CD4-positive, CD25-positive, alpha-beta regulatory T cell (primary cell): ENCODE results near the gene FAM117B. TPM values are rescaled to one million over a fixed set of nuclear protein-coding genes. Genes with fewer than 3 reads are reported as not detected.
"Not testable (repeated sequence)": the region's sequence is repeated elsewhere in the genome, so short reads cannot be mapped to it uniquely, and the experiment has no call there.

Experiments used
- ATAC-seq, 2 donors: fragments of 150-1000 bp; cut with Tn5 transposase; one replicate each; pipeline ENCODE4 v1.10.0; 2021; ENCODE audit warnings: low read depth in 2 of 2, moderate number of reproducible peaks in 2 of 2, moderate library complexity in 1 of 2
- DNase-seq, 3 donors: peaks; one replicate each; pipeline versions ENCODE4 v3.0.0 to v3.0.0-alpha.2; 2012 to 2022; ENCODE audit warnings: mixed read lengths in 1 of 3
- H3K27ac ChIP-seq: one replicate; pipeline ENCODE4 v1.7.0; 2013; ENCODE audit warnings: mild to moderate bottlenecking, low read length; ENCODE audit not compliant: insufficient read depth, poor library complexity, severe bottlenecking
- H3K27me3 ChIP-seq: one replicate; pipeline ENCODE4 v1.7.0; 2013; ENCODE audit warnings: low read length; ENCODE audit not compliant: control insufficient read depth, insufficient read depth
- H3K36me3 ChIP-seq: one replicate; pipeline ENCODE4 v1.7.0; 2013; ENCODE audit warnings: mild to moderate bottlenecking, low read length, moderate library complexity; ENCODE audit not compliant: control insufficient read depth, insufficient read depth
- H3K4me1 ChIP-seq: 2 replicates; pipeline ENCODE4 v1.7.0; 2013; ENCODE audit warnings: mild to moderate bottlenecking, low read length; ENCODE audit not compliant: insufficient read depth, control insufficient read depth, poor library complexity, severe bottlenecking
- H3K4me3 ChIP-seq: one replicate; pipeline ENCODE4 v1.7.0; 2013; ENCODE audit warnings: low read depth, mild to moderate bottlenecking, low read length, moderate library complexity
- H3K9me3 ChIP-seq, 2 experiments: 1 replicate in 1 of 2; 2 replicates in 1 of 2; pipeline ENCODE4 v1.7.0; 2013; ENCODE audit warnings: low read length in 2 of 2, mild to moderate bottlenecking in 1 of 2, moderate library complexity in 1 of 2; ENCODE audit not compliant: control insufficient read depth in 2 of 2
- H3K27ac Mint-ChIP-seq, 3 donors: one replicate each; pipeline ENCODE4 v1.8.0; 2020 to 2022; ENCODE audit warnings: mild to moderate bottlenecking in 3 of 3, mixed read lengths in 3 of 3, moderate library complexity in 2 of 3
- H3K27me3 Mint-ChIP-seq: one replicate; pipeline ENCODE4 v1.8.0; 2022; ENCODE audit warnings: mild to moderate bottlenecking, mixed read lengths
- H3K36me3 Mint-ChIP-seq: one replicate; pipeline ENCODE4 v1.8.0; 2020; ENCODE audit warnings: mixed read lengths
- H3K4me1 Mint-ChIP-seq, 4 donors: one replicate each; pipeline ENCODE4 v1.8.0; 2020 to 2022; ENCODE audit warnings: mixed read lengths in 4 of 4, mild to moderate bottlenecking in 1 of 4
- H3K4me3 Mint-ChIP-seq, 4 donors: one replicate each; pipeline ENCODE4 v1.8.0; 2020 to 2022; ENCODE audit warnings: mild to moderate bottlenecking in 4 of 4, mixed read lengths in 4 of 4, moderate library complexity in 3 of 4
- H3K9me3 Mint-ChIP-seq, 7 donors: one replicate each; pipeline ENCODE4 v1.8.0; 2020 to 2022; ENCODE audit warnings: mixed read lengths in 7 of 7, mild to moderate bottlenecking in 3 of 7, moderate library complexity in 2 of 7
- polyA plus RNA-seq, 4 donors: library from polyadenylated mRNA; unstranded; fragments of 300-500 nt; fragmentation: Illumina TruSeq; gene quantifications; one replicate each; pipeline ENCODE4 v1.2.3, GENCODE V29; 2021
- total RNA-seq: library from RNA; stranded (reverse); gene quantifications from one replicate; pipeline ENCODE4 v1.2.3, GENCODE V29; 2022

FAM117B gene
- total and polyA plus RNA-seq, 5 donors from 2014 or later = 4.8 to 17.8 (median 9.5) TPM

GRCh38 chr2:202790676-202791075 lies 155.9 kb downstream of the FAM117B start:
- Mint-ChIP-seq H3K27ac (no peak overlapping the region), H3K36me3 (peaks cover 37% of the 10 kb centered on the region), H3K9me3 (peaks cover 0 to 2% (median 0%) of the 10 kb centered on the region in 7 donors), H3K27me3 (no peaks in the 10 kb centered on the region), H3K4me1 (peaks cover 0 to 8% (median 0%) of the 10 kb centered on the region in 4 donors), H3K4me3 (no peak overlapping the region)
- Histone ChIP-seq H3K9me3 (no peaks in the 10 kb centered on the region), H3K4me3 (no peak overlapping the region), H3K27ac (no peak overlapping the region), H3K36me3 (peaks cover 8% of the 10 kb centered on the region), H3K27me3 (no peaks in the 10 kb centered on the region), H3K4me1 (no peaks in the 10 kb centered on the region)
- DNase-seq (no peak), ATAC-seq (no peak)

- H3K9me3 ChIP-seq = peaks cover 0 to 1% of the 10 kb centered on the region in 2 experiments
- no peak overlapping the region for H3K27ac ChIP-seq
- ATAC-seq = no peak
- no peak overlapping the region for H3K4me3 ChIP-seq
- H3K4me3 Mint-ChIP-seq = no peak overlapping the region
- no peak overlapping the region for H3K27ac Mint-ChIP-seq
- H3K36me3 Mint-ChIP-seq = peaks cover 26% of the 10 kb centered on the region
- no peaks in the 10 kb centered on the region for H3K36me3 ChIP-seq
- no peak for DNase-seq
- H3K27me3 Mint-ChIP-seq = no peaks in the 10 kb centered on the region
- no peaks in the 10 kb centered on the region for H3K4me1 ChIP-seq
- H3K27me3 ChIP-seq = no peaks in the 10 kb centered on the region
- peaks cover 0 to 3% (median 0%) of the 10 kb centered on the region in 4 donors for H3K4me1 Mint-ChIP-seq
- peaks cover 0 to 7% (median 4%) of the 10 kb centered on the region in 7 donors for H3K9me3 Mint-ChIP-seq
These were observed 163.2 kb downstream of the FAM117B start for GRCh38 chr2:202797944-202798343.

DNA sequence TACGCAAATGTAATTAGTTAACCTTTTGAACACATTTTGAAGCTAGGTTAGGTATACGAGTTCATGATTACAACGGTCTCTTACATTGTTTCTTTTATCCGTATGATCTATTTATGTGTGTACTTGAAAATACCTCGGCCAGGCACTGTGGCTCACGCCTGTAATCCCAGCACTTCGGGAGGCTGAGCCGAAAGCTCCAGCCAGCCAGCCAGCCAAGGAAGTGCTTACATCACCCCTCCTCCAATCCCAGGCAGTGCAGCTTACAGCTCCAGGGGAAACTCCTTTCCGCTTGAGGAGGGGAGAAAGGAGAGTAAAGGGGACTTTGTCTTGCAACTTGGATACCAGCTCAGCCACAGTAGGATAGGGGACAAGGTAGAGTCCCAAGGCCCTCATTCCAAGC lies 171.1 kb downstream of the FAM117B start:
- ATAC-seq, DNase-seq, H3K4me3 Mint-ChIP-seq, H3K9me3 Mint-ChIP-seq, H3K4me3 ChIP-seq, H3K4me1 ChIP-seq, H3K9me3 ChIP-seq, H3K27ac ChIP-seq, H3K27me3 Mint-ChIP-seq, H3K27me3 ChIP-seq, H3K27ac Mint-ChIP-seq, H3K36me3 ChIP-seq, H3K4me1 Mint-ChIP-seq: not testable (repeated sequence)
- H3K36me3 Mint-ChIP-seq = peaks cover 48% of the 10 kb centered on the region

- not testable (repeated sequence) for ATAC-seq, DNase-seq, H3K4me3 Mint-ChIP-seq, H3K9me3 ChIP-seq, H3K27me3 Mint-ChIP-seq, H3K27ac Mint-ChIP-seq, H3K36me3 ChIP-seq, H3K4me1 Mint-ChIP-seq, H3K4me1 ChIP-seq, H3K27me3 ChIP-seq, H3K9me3 Mint-ChIP-seq, H3K4me3 ChIP-seq, H3K27ac ChIP-seq
- H3K36me3 Mint-ChIP-seq = peaks cover 41% of the 10 kb centered on the region
These were observed 172.8 kb downstream of the FAM117B start for GRCh38 chr2:202807431-202808138.

- no peaks in the 10 kb centered on the region for H3K36me3 ChIP-seq
- no peaks in the 10 kb centered on the region for H3K27me3 ChIP-seq
- H3K9me3 ChIP-seq = no peaks in the 10 kb centered on the region
- H3K27ac ChIP-seq = no peak overlapping the region
- Mint-ChIP-seq H3K27me3 (no peaks in the 10 kb centered on the region), H3K9me3 (peaks cover 0 to 6% (median 2%) of the 10 kb centered on the region in 7 donors), H3K4me3 (no peak overlapping the region), H3K4me1 (no peaks in the 10 kb centered on the region), H3K36me3 (peaks cover 37% of the 10 kb centered on the region), H3K27ac (no peak overlapping the region)
- no peak for ATAC-seq
- H3K4me1 ChIP-seq = no peaks in the 10 kb centered on the region
- no peak overlapping the region for H3K4me3 ChIP-seq
- DNase-seq = no peak
These were observed 174.0 kb downstream of the FAM117B start for GRCh38 chr2:202808754-202809153.

- no peaks in the 10 kb centered on the region for H3K27me3 Mint-ChIP-seq
- no peak overlapping the region for H3K27ac Mint-ChIP-seq
- ATAC-seq = no peak
These were observed 178.6 kb downstream of the FAM117B start for GRCh38 chr2:202813387-202813786.

DNA sequence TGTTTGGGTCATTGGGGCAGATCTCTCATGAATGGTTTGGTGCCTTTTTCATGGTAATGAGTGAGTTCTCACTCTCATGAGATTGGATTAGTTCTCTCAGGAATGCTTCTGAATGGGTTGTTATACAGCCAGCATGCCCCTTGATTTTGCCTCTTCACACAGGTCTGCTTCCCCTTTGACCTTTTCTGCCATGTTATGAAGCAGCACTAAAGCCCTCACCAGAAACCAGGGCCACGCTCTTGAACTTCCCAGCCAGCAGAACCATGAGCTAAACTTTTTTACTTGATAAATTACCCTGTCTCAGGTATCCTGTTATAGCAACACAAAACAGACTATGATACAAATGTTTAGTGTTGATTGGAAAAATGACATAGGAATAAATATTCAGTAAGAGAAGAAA lies 179.5 kb downstream of the FAM117B start:
- DNase-seq (no peak), ATAC-seq (no peak)
- Histone ChIP-seq H3K9me3 (no peaks in the 10 kb centered on the region), H3K4me3 (no peak overlapping the region), H3K27ac (no peak overlapping the region), H3K36me3 (no peaks in the 10 kb centered on the region), H3K4me1 (no peaks in the 10 kb centered on the region), H3K27me3 (no peaks in the 10 kb centered on the region)
- Mint-ChIP-seq H3K27me3 (no peaks in the 10 kb centered on the region), H3K4me1 (no peaks in the 10 kb centered on the region), H3K36me3 (peaks cover 17% of the 10 kb centered on the region), H3K27ac (no peak overlapping the region), H3K9me3 (peaks cover 0 to 11% (median 4%) of the 10 kb centered on the region in 7 donors), H3K4me3 (no peak overlapping the region)

More at GRCh38 chr2:202813387-202813786, 178.6 kb downstream of the FAM117B start:
- peaks cover 24% of the 10 kb centered on the region for H3K36me3 Mint-ChIP-seq
- peaks cover 0 to 11% (median 5%) of the 10 kb centered on the region in 7 donors for H3K9me3 Mint-ChIP-seq
- Histone ChIP-seq H3K27me3 (no peaks in the 10 kb centered on the region), H3K4me1 (no peaks in the 10 kb centered on the region), H3K9me3 (no peaks in the 10 kb centered on the region), H3K4me3 (no peak overlapping the region), H3K36me3 (no peaks in the 10 kb centered on the region), H3K27ac (no peak overlapping the region)
- no peak overlapping the region for H3K4me3 Mint-ChIP-seq
- no peak for DNase-seq
- H3K4me1 Mint-ChIP-seq = no peaks in the 10 kb centered on the region
